HepG2 (cell line): ENCODE measurements around the gene EGR1. TPM values are rescaled to one million over a fixed set of nuclear protein-coding genes. Genes with fewer than 3 reads are reported as not detected.

Experiments
- ATAC-seq: fragments of 200-7000 bp; cut with Tn5 transposase; 3 replicates; pipeline ENCODE4 v1.9.1; 2020; ENCODE audit warnings: mild to moderate bottlenecking, moderate library complexity
- BruUV-seq: library from RNA; stranded (reverse); fragments of 400-500 nt; replicated peaks from 2 replicates; lab custom pipeline; 2021; lab: Mats Ljungman, UMichigan
- CTCF ChIA-PET: fragments of 300-600 bp; formaldehyde crosslinking; extraction: SDS; loops from one replicate; lab custom pipeline; 2021; ENCODE audit warnings: low total read pairs, inconsistent platforms, low intra/inter-chr PET ratio; lab: Yijun Ruan, JAX
- POLR2A ChIA-PET: fragments of 350-600 bp; sonication (Branson Sonifier 250); formaldehyde crosslinking; loops from one replicate; lab custom pipeline; 2020; ENCODE audit warnings: antibody characterized with exemption, inconsistent platforms; lab: Yijun Ruan, JAX
- DNase-seq: peaks from one replicate; pipeline ENCODE4 v3.0.0-alpha.2; 2015; ENCODE audit warnings: low spot score
- FAIRE-seq: peaks from 3 replicates; lab custom pipeline; 2011; peaks lifted over from hg19 to GRCh38; lab: Jason Lieb, UNC
- H2AFZ ChIP-seq: one replicate; pipeline ENCODE4 v1.6.1; 2011; ENCODE audit warnings: low read length, inconsistent platforms
- H3K27ac ChIP-seq: fragments of 300-600 bp; 3 replicates; pipeline ENCODE4 v1.8.0; 2011; ENCODE audit warnings: mixed run types, mild to moderate bottlenecking, mixed read lengths, low read length, inconsistent platforms; ENCODE audit not compliant: insufficient read depth; ENCODE audit errors: extremely low read length
- H3K27me3 ChIP-seq, 2 experiments: fragments of 200-600 bp in 1 of 2; 2 replicates in 1 of 2; 3 replicates in 1 of 2; pipeline versions ENCODE4 v1.6.0 to v1.8.0; 2011; ENCODE audit warnings: low read length in 2 of 2, mild to moderate bottlenecking in 2 of 2, moderate library complexity in 2 of 2, inconsistent platforms in 1 of 2; ENCODE audit not compliant: insufficient read depth in 2 of 2, control insufficient read depth in 1 of 2
- H3K36me3 ChIP-seq, 2 experiments: fragments of 200-600 bp in 1 of 2; replicated peaks in 1 of 2; 2 replicates in 1 of 2; 3 replicates in 1 of 2; pipeline versions ENCODE4 v1.5.1 to v1.8.0; 2011; ENCODE audit warnings: low read length in 2 of 2, inconsistent platforms in 1 of 2; ENCODE audit not compliant: insufficient read depth in 2 of 2, control insufficient read depth in 1 of 2
- H3K4me1 ChIP-seq: 2 replicates; pipeline ENCODE4 v1.5.1; 2012; ENCODE audit warnings: low read length, inconsistent platforms; ENCODE audit not compliant: insufficient read depth
- H3K4me2 ChIP-seq: 2 replicates; pipeline ENCODE4 v1.6.0; 2011; ENCODE audit warnings: low read depth, low read length, inconsistent platforms
- H3K4me3 ChIP-seq, 3 experiments: fragments of 200-600 bp in 1 of 3; sonication (generic), shearing (Covaris generic) in 1 of 3; replicated peaks in 1 of 3; 2 replicates each; pipeline ENCODE4 v1.5.1; 2011 to 2016; ENCODE audit warnings: low read length in 3 of 3, inconsistent platforms in 2 of 3, low read depth in 2 of 3, mild to moderate bottlenecking in 2 of 3, control low read depth in 1 of 3, mixed read lengths in 1 of 3; ENCODE audit not compliant: insufficient read depth in 1 of 3
- H3K79me2 ChIP-seq: one replicate; pipeline ENCODE4 v1.6.1; 2011; ENCODE audit warnings: low read length, inconsistent platforms; ENCODE audit not compliant: insufficient read depth
- H3K9ac ChIP-seq: 2 replicates; pipeline ENCODE4 v1.6.0; 2011; ENCODE audit warnings: mild to moderate bottlenecking, low read depth, low read length, inconsistent platforms; ENCODE audit not compliant: insufficient read depth
- H3K9me3 ChIP-seq: 2 replicates; pipeline ENCODE4 v1.5.1; 2012; ENCODE audit warnings: mild to moderate bottlenecking, low read length
- H4K20me1 ChIP-seq: 2 replicates; pipeline ENCODE4 v1.6.0; 2011; ENCODE audit warnings: inconsistent platforms, mild to moderate bottlenecking, low read length, moderate library complexity; ENCODE audit not compliant: insufficient read depth
- ARID2 ChIP-seq: sonication (generic); formaldehyde crosslinking; IDR thresholded peaks from 2 replicates; pipeline ENCODE4 v1.8.1; 2022; ENCODE audit warnings: mild to moderate bottlenecking, missing genetic modification reagents, borderline replicate concordance
- ARNT ChIP-seq: fragments of 450-650 bp; IDR thresholded peaks from 2 replicates; pipeline ENCODE4 v1.6.1; 2017
- DR1 ChIP-seq: sonication (generic); formaldehyde crosslinking; IDR thresholded peaks from 2 replicates; pipeline ENCODE4 v1.8.0; 2021; ENCODE audit warnings: mild to moderate bottlenecking, missing genetic modification reagents, inconsistent platforms
- ETV6 ChIP-seq: sonication (generic); formaldehyde crosslinking; conservative IDR thresholded peaks from 2 replicates; pipeline ENCODE4 v1.4.0; 2020; ENCODE audit warnings: missing genetic modification reagents
- GATAD1 ChIP-seq: IDR thresholded peaks from 2 replicates; pipeline ENCODE4 v1.6.1; 2016; ENCODE audit warnings: missing genetic modification reagents, missing compliant biosample characterization
- IRX3 ChIP-seq: sonication (generic); formaldehyde crosslinking; IDR thresholded peaks from 2 replicates; pipeline ENCODE4 v1.8.1; 2023; ENCODE audit warnings: mild to moderate bottlenecking, low read depth, missing genetic modification reagents, borderline replicate concordance
- NFKBIZ ChIP-seq: IDR thresholded peaks from 2 replicates; pipeline ENCODE4 v1.6.1; 2018; ENCODE audit warnings: missing genetic modification reagents, missing compliant biosample characterization
- RCOR2 ChIP-seq: IDR thresholded peaks from 2 replicates; pipeline ENCODE4 v1.6.1; 2016; ENCODE audit warnings: missing biosample characterization, missing genetic modification reagents
- SNRNP70 ChIP-seq: fragments of 200-400 bp; formaldehyde crosslinking; IDR thresholded peaks from 2 replicates; pipeline ENCODE4 v1.6.1; 2017; ENCODE audit warnings: mild to moderate bottlenecking, low read depth, low read length, moderate library complexity
- SOX5 ChIP-seq: IDR thresholded peaks from 2 replicates; pipeline ENCODE4 v1.6.1; 2016; ENCODE audit warnings: borderline replicate concordance
- ZNF816 ChIP-seq: sonication (generic); formaldehyde crosslinking; IDR thresholded peaks from 2 replicates; pipeline ENCODE4 v1.8.0; 2022; ENCODE audit warnings: missing genetic modification reagents, mild to moderate bottlenecking, borderline replicate concordance
- WGBS: methylation state at CpG from one replicate; pipeline ENCODE4 v1.1.6; 2017; ENCODE audit warnings: low lambda C conversion rate; 5-methylcytosine and 5-hydroxymethylcytosine counted together
- in situ Hi-C: cut with HindIII; loops from 2 replicates; pipeline ENCODE4 v1.10.0; 2017; ENCODE audit warnings: low pct_unique_long_range_greater_than_20kb; ENCODE audit not compliant: extremely low pct_ligation_motif_present
- intact Hi-C: fragments of 100-400 bp; cut with micrococcal nuclease; formaldehyde crosslinking; loops from one replicate; pipeline ENCODE4 v1.10.0; 2022; ENCODE audit not compliant: unreplicated experiment
- polyA plus RNA-seq, 8 experiments: library from polyadenylated mRNA; depleted of rRNA in 3 of 8; stranded (reverse) in 7 of 8; unstranded in 1 of 8; fragments of >200 nt; fragmentation: Illumina TruSeq in 4 of 8; extraction: Trizol in 4 of 8; gene quantifications; 2 replicates each; pipeline versions ENCODE4 v1.2.1 to v1.2.3, GENCODE V29; 2011 to 2016; ENCODE audit warnings: low read depth in 4 of 8, missing spikeins in 1 of 8, mixed read lengths in 1 of 8; ENCODE audit not compliant: insufficient read depth in 1 of 8
- total RNA-seq, 5 experiments: library from RNA; depleted of rRNA; stranded (reverse); fragments of >200 nt; fragmentation: Illumina TruSeq; extraction: Trizol; gene quantifications; 2 replicates each; pipeline ENCODE4 v1.2.3, GENCODE V29; 2016; ENCODE audit warnings: low read depth in 1 of 5
- TF ChIP-seq, protein P1 (sequence below): IDR thresholded peaks from 2 replicates; pipeline ENCODE4 v1.6.1; 2016; ENCODE audit warnings: missing genetic modification reagents, missing compliant biosample characterization
- TF ChIP-seq, protein P2 (sequence below): IDR thresholded peaks from 2 replicates; pipeline ENCODE4 v1.6.1; 2016
- TF ChIP-seq, protein P3 (sequence below): sonication (generic); formaldehyde crosslinking; IDR thresholded peaks from 2 replicates; pipeline ENCODE4 v1.4.0; 2020; ENCODE audit warnings: low read depth, missing genetic modification reagents
- TF ChIP-seq, protein P4 (sequence below): sonication (generic); formaldehyde crosslinking; IDR thresholded peaks from 2 replicates; pipeline ENCODE4 v1.5.1; 2020; ENCODE audit warnings: missing genetic modification reagents, mild to moderate bottlenecking, borderline replicate concordance

EGR1 gene
- total and polyA plus RNA-seq, 2 of the 13 experiments (the other 11 are each of a cell fraction or from before 2014, with no cell fraction given) = 4.1 to 4.5 TPM

DNA sequence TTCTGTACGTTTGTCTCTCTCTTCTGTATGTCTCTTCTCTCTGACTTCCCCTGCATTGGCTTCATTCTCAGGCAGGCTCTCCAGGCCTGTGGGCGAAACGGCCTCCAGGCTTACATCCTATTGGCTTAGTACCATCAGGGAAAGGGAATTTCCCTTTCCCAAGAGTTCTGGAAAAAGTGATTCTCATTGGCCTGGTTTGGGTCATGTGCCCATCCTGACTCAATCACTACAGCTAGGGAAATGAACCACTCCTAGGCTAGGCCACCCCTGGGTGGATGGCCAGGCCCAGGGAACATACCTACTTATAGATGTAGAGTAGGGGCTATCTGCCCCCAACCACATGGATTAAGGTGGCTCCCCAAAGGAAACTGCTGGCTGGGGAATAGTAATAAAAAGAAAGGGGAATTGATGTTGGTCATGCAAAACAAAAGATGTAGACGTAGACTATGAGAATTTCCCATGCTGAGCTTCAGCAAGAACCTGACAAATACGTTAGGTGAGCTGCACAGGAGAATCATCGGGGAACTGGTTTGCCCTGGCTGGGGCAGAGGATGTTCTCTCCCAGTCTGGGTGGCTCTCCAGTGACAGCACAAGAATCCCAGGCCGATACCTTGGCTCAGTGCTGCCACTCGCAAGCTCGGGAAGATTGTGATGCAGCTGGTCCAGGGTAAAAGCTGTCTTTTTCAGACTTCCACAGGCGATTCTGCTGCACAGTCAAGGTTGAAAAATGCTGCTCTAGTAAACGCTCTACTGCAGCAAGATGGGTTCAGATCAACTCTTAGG lies 3.7 kb upstream of the EGR1 start:
- peak; percentile 37 for FAIRE-seq
- TF ChIP-seq ARNT (no peak), ARID2 (CRISPR knock-in tag) (no peak), NFKBIZ (CRISPR knock-in tag) (peak; percentile 72; the same call in 1 of the 2 replicates), SNRNP70 (no peak), RCOR2 (no peak), GATAD1 (no peak), ZNF816 (0 out of 2 replicates have a peak, but pooled peaks have one; percentile 27), SOX5 (CRISPR knock-in tag) (no peak), IRX3 (CRISPR knock-in tag) (no peak), DR1 (CRISPR knock-in tag) (no peak), ETV6 (no peak)
- TF ChIP-seq, protein P1, sequence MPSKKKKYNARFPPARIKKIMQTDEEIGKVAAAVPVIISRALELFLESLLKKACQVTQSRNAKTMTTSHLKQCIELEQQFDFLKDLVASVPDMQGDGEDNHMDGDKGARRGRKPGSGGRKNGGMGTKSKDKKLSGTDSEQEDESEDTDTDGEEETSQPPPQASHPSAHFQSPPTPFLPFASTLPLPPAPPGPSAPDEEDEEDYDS (CRISPR knock-in tag) = 0 out of 2 replicates have a peak, but pooled peaks have one; percentile 39
- TF ChIP-seq, protein P2, sequence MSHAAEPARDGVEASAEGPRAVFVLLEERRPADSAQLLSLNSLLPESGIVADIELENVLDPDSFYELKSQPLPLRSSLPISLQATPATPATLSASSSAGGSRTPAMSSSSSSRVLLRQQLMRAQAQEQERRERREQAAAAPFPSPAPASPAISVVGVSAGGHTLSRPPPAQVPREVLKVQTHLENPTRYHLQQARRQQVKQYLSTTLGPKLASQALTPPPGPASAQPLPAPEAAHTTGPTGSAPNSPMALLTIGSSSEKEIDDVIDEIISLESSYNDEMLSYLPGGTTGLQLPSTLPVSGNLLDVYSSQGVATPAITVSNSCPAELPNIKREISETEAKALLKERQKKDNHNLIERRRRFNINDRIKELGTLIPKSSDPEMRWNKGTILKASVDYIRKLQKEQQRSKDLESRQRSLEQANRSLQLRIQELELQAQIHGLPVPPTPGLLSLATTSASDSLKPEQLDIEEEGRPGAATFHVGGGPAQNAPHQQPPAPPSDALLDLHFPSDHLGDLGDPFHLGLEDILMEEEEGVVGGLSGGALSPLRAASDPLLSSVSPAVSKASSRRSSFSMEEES (CRISPR knock-in tag) = no peak
- TF ChIP-seq, protein P3, sequence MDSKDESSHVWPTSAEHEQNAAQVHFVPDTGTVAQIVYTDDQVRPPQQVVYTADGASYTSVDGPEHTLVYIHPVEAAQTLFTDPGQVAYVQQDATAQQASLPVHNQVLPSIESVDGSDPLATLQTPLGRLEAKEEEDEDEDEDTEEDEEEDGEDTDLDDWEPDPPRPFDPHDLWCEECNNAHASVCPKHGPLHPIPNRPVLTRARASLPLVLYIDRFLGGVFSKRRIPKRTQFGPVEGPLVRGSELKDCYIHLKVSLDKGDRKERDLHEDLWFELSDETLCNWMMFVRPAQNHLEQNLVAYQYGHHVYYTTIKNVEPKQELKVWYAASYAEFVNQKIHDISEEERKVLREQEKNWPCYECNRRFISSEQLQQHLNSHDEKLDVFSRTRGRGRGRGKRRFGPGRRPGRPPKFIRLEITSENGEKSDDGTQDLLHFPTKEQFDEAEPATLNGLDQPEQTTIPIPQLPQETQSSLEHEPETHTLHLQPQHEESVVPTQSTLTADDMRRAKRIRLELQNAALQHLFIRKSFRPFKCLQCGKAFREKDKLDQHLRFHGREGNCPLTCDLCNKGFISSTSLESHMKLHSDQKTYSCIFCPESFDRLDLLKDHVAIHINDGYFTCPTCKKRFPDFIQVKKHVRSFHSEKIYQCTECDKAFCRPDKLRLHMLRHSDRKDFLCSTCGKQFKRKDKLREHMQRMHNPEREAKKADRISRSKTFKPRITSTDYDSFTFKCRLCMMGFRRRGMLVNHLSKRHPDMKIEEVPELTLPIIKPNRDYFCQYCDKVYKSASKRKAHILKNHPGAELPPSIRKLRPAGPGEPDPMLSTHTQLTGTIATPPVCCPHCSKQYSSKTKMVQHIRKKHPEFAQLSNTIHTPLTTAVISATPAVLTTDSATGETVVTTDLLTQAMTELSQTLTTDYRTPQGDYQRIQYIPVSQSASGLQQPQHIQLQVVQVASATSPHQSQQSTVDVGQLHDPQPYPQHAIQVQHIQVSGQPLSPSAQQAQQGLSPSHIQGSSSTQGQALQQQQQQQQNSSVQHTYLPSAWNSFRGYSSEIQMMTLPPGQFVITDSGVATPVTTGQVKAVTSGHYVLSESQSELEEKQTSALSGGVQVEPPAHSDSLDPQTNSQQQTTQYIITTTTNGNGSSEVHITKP (CRISPR knock-in tag) = peak; percentile 74
- TF ChIP-seq, protein P4, sequence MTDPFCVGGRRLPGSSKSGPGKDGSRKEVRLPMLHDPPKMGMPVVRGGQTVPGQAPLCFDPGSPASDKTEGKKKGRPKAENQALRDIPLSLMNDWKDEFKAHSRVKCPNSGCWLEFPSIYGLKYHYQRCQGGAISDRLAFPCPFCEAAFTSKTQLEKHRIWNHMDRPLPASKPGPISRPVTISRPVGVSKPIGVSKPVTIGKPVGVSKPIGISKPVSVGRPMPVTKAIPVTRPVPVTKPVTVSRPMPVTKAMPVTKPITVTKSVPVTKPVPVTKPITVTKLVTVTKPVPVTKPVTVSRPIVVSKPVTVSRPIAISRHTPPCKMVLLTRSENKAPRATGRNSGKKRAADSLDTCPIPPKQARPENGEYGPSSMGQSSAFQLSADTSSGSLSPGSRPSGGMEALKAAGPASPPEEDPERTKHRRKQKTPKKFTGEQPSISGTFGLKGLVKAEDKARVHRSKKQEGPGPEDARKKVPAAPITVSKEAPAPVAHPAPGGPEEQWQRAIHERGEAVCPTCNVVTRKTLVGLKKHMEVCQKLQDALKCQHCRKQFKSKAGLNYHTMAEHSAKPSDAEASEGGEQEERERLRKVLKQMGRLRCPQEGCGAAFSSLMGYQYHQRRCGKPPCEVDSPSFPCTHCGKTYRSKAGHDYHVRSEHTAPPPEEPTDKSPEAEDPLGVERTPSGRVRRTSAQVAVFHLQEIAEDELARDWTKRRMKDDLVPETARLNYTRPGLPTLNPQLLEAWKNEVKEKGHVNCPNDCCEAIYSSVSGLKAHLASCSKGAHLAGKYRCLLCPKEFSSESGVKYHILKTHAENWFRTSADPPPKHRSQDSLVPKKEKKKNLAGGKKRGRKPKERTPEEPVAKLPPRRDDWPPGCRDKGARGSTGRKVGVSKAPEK (CRISPR knock-in tag) = no peak

More for the DNA sequence above, 3.7 kb upstream of the EGR1 start:
- in situ Hi-C loops = loop anchor here (5.0 kb wide), 1 partner anchor 81 kb away; the partner anchor contains the start of gene ETF1
- ATAC-seq = no peak
- Histone ChIP-seq H2AFZ (no peak overlapping the region), H3K9ac (peak overlapping the region; percentile 45; the same call in 1 of the 2 replicates), H3K27ac (no peak overlapping the region), H3K4me2 (peak overlapping the region; percentile 58), H4K20me1 (no peaks in the 10 kb centered on the region; the same call in 1 of the 2 replicates), H3K4me1 (peaks cover 61% of the 10 kb centered on the region), H3K27me3 (peaks cover 2 to 24% of the 10 kb centered on the region in 2 experiments; a peak in 3 of 5 replicates), H3K79me2 (no peaks in the 10 kb centered on the region), H3K36me3 (no peaks in the 10 kb centered on the region), H3K4me3 (peak overlapping the region in 1 of 3 experiments; percentile 14; a peak in 1 of 6 replicates), H3K9me3 (no peaks in the 10 kb centered on the region)
- WGBS = 8% methylated on average over 8 of the region's 11 CpGs
- intact Hi-C loops = no loop called here
- POLR2A ChIA-PET = interaction anchor here (1.1 to 1.4 kb wide), 2 partner anchors 42 to 107 kb away, joined by 3 to 4 read pairs; no protein-coding TSS in a partner anchor
- no peak for DNase-seq
- BruUV-seq = no TSS peak
- CTCF ChIA-PET = interaction anchor here (1.3 kb wide), 1 partner anchor 11 kb away, joined by 4 read pairs; no protein-coding TSS in a partner anchor
